Right ventricle myocardium inferior (tissue), 1 donor: Measurements from ENCODE around the gene SMARCA4. TPM values are rescaled to one million over a fixed set of nuclear protein-coding genes. Genes with fewer than 3 reads are reported as not detected.
"Not testable (repeated sequence)": the region's sequence is repeated elsewhere in the genome, so short reads cannot be mapped to it uniquely, and the experiment has no call there.

Source experiments
- ATAC-seq: fragments of 200-7000 bp; cut with Tn5 transposase; one replicate; pipeline ENCODE4 v1.9.1; 2020; ENCODE audit warnings: mild to moderate bottlenecking, moderate library complexity
- DNase-seq: peaks from one replicate; pipeline ENCODE4 v3.0.0; 2021; ENCODE audit errors: missing footprints
- intact Hi-C: fragments of 100-400 bp; cut with DNase I; formaldehyde crosslinking; loops from one replicate; pipeline ENCODE4 v1.11.0; 2022
- total RNA-seq: library from RNA; stranded (reverse); fragmentation: NEBNext Ultra II Directional; extraction: Animal tissue kit (Norgen Biotek cat#: 25700); gene quantifications from one replicate; pipeline ENCODE4 v1.2.1, GENCODE V29; 2021
- donor health status: DM: no; HTN: yes; CAD: no; lungs with severe emphysema.

SMARCA4 gene
- total RNA-seq, 1 donor from 2014 or later, result 33.8 TPM

DNA sequence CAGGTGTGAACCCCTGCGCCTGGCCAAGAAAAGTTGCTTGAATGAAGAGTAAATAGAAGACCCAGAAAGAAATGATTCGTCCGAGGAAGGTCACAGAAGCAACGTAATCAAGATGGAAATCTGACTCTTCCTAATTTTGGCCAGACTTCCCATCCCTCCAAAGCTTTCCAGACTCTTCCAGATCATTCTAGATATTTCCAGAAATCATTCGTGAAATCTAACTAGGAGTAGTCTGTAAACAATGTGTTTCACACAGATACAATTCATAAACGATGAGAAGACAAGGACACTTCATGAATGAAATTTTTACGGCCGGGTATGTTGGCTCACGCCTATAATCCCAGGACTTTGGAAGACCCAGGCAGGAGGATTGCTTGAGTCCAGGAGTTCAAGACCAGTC lies 119.2 kb downstream of the SMARCA4 start:
- DNase-seq (no peak), ATAC-seq (no peak)
- intact Hi-C loops, result no loop called here

DNA sequence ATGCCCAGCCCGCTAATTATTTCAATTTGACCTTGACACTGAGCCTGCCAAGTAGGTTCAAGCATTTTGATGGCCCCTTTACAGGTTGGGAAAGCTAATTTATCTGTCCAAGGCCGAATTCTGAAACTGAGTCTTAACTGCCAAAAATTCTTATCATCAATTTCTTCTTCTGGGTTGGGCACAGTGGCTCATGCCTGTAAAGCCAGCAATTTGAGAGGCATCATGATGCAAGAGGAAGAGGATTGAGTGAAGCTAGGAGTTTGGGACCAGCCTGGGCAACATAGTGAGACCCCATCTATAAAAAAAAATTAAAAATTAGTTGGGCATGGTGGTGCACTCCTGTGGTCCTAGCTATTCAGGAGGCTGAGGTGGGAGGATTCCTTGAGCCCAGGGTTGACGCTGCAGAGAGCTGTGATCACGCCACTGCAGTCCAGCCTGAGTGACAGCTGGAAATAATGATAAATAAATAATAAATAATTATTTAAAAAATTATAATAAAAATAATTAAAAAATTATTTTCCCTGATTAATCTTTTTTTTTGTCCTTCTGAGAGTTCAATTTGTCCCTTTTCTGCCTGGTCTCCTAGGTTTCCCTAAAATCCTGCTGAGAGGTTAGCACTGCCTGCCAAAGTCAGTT lies 127.2 kb downstream of the SMARCA4 start:
- no peak for DNase-seq
- ATAC-seq, result no peak
- intact Hi-C loops, result loop anchor here (5.0 kb wide), 1 partner anchor 51 kb away; no protein-coding TSS in a partner anchor

DNA sequence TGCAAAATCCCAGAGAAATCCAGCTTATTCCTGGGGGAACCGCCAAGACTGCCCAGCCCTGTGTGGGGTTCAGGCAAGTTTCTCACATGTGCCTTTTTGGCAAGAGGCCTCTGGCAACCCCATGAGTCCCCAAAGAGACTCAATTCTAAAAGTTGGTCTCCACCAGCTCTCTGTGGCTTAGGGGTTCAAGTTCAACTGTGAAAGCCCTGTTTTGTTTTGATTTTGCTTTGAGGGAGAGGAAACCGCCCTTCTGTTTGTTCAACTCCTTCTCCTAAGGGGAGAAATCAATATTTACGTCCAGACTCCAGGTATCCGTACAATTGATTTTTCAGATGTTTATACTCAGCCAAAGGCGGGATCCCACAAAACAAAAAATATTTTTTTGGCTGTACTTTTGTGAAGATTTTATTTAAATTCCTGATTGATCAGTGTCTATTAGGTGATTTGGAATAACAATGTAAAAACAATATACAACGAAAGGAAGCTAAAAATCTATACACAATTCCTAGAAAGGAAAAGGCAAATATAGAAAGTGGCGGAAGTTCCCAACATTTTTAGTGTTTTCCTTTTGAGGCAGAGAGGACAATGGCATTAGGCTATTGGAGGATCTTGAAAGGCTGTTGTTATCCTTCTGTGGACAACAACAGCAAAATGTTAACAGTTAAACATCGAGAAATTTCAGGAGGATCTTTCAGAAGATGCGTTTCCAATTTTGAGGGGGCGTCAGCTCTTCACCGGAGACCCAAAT lies 127.8 kb downstream of the SMARCA4 start:
- DNase-seq (no peak), ATAC-seq (peak; percentile 15)
- intact Hi-C loops, result loop anchor here (5.0 kb wide), 1 partner anchor 51 kb away; no protein-coding TSS in a partner anchor

DNA sequence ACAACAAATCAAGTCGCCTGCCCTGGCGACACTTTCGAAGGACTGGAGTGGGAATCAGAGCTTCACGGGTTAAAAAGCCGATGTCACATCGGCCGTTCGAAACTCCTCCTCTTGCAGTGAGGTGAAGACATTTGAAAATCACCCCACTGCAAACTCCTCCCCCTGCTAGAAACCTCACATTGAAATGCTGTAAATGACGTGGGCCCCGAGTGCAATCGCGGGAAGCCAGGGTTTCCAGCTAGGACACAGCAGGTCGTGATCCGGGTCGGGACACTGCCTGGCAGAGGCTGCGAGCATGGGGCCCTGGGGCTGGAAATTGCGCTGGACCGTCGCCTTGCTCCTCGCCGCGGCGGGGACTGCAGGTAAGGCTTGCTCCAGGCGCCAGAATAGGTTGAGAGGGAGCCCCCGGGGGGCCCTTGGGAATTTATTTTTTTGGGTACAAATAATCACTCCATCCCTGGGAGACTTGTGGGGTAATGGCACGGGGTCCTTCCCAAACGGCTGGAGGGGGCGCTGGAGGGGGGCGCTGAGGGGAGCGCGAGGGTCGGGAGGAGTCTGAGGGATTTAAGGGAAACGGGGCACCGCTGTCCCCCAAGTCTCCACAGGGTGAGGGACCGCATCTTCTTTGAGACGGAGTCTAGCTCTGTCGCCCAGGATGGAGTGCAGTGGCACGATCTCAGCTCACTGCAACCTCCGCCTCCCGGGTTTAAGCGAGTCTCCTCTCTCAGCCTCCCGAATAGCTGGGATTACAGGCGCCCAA lies 128.6 kb downstream of the SMARCA4 start, which contains the start of gene LDLR:
Gene LDLR, plus strand, starts transcription at position 210 of the 760 bp plus-strand sequence. Its CDS starts 86 bp downstream, at position 296.
- intact Hi-C loops, result loop anchor here (5.0 kb wide), 2 partner anchors 43 to 52 kb away; no protein-coding TSS in a partner anchor
- peak; percentile 90 for DNase-seq
- ATAC-seq, result peak; percentile 57

DNA sequence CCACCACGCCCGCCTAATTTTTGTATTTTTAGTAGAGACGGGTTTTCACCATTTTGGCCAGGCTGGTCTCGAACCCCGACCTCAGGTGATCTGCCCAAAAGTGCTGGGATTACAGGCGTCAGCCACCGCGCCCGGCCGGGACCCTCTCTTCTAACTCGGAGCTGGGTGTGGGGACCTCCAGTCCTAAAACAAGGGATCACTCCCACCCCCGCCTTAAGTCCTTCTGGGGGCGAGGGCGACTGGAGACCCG lies 129.1 kb downstream of the SMARCA4 start:
- intact Hi-C loops, result loop anchor here (5.0 kb wide), 1 partner anchor 42 kb away; no protein-coding TSS in a partner anchor
- not testable (repeated sequence) for ATAC-seq, DNase-seq

DNA sequence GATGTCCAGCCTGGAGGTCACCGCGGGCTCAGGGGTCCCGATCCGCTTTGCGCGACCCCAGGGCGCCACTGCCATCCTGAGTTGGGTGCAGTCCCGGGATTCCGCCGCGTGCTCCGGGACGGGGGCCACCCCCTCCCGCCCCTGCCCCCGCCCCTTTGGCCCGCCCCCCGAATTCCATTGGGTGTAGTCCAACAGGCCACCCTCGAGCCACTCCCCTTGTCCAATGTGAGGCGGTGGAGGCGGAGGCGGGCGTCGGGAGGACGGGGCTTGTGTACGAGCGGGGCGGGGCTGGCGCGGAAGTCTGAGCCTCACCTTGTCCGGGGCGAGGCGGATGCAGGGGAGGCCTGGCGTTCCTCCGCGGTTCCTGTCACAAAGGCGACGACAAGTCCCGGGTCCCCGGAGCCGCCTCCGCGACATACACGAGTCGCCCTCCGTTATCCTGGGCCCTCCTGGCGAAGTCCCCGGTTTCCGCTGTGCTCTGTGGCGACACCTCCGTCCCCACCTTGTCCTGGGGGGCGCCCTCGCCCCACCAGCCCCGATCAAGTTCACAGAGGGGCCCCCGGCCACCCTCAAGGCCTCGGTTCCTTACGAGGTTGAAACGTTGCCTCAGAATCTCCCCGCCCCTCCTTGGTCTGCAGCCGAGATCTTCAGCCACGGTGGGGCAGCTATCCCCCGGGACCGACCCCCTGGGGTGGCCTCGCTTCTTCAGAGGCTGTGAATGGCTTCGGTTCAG lies 129.6 kb downstream of the SMARCA4 start:
- ATAC-seq (peak; percentile 93), DNase-seq (peak; percentile 100)
- intact Hi-C loops, result loop anchor here (5.0 kb wide), 1 partner anchor 42 kb away; no protein-coding TSS in a partner anchor

DNA sequence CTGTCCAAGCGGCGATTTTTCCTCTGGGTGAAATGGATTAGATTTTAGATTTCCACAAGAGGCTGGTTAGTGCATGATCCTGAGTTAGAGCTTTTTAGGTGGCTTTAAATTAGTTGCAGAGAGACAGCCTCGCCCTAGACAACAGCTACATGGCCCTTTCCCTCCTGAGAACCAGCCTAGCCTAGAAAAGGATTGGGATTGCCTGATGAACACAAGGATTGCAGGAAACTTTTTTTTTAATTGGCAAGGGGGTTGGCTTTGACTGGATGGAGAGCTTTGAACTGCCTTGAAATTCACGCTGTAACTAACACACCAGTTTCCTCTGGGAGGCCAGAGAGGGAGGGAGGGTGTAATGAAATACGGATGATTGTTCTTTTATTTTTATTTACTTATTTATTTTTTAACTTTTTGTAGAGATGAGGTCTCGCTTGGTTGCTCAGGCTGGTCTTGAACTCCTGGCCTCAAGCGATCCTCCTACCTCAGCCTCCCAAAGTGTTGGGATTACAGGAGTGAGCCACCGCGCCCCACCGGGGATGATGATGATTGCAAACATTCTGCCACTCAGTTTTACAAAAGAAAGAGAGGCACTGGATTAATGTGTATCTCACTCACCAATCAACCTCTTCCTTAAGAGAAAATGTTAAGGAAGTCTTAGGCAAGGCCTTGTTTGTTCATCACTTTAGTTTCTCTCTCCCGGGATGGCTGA lies 130.3 kb downstream of the SMARCA4 start:
- no peak for ATAC-seq
- DNase-seq, result no peak
- intact Hi-C loops, result loop anchor here (5.0 kb wide), 1 partner anchor 41 kb away; no protein-coding TSS in a partner anchor

DNA sequence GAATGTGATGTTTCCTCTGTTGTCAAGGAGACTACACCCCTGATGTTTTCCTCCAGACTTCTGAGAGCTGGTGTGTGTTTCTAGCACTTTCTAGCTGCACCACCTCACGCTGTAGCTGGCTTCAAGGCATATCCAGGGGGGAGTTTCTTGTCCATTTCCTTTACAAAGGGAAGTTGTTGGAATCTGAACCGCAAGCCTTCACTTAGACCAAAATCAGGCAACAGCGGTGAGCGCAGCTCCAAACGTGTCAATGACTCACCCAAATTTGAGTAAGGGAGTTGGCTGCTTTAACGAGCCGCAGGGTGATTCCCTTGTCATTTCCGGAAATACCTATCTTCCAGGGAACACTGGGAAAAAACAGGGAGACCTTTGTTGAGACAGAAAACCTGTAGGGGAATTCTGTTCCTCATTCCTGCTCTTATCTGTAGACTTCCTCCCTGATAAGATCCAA lies 130.9 kb downstream of the SMARCA4 start:
- intact Hi-C loops, result loop anchor here (5.0 kb wide), 1 partner anchor 41 kb away; no protein-coding TSS in a partner anchor
- DNase-seq (peak; percentile 64), ATAC-seq (no peak)

DNA sequence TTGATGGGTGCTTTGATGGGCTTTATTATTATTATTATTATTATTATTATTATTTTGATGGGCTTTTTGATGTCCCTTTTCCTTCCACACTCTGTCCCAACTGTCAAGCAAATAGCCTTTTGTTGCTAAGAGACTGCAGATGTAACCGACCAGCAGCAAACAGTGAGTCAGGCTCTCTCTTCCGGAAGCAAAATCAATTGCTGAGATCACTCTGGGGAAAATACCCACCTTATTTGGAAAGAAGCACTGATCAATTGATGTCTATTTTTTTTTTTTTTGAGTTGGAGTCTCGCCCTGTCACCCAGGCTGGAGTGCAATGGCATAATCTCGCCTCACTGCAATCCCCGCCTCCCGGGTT lies 131.3 kb downstream of the SMARCA4 start:
- intact Hi-C loops, result loop anchor here (5.0 kb wide), 1 partner anchor 40 kb away; no protein-coding TSS in a partner anchor
- DNase-seq, result no peak
- ATAC-seq, result no peak

DNA sequence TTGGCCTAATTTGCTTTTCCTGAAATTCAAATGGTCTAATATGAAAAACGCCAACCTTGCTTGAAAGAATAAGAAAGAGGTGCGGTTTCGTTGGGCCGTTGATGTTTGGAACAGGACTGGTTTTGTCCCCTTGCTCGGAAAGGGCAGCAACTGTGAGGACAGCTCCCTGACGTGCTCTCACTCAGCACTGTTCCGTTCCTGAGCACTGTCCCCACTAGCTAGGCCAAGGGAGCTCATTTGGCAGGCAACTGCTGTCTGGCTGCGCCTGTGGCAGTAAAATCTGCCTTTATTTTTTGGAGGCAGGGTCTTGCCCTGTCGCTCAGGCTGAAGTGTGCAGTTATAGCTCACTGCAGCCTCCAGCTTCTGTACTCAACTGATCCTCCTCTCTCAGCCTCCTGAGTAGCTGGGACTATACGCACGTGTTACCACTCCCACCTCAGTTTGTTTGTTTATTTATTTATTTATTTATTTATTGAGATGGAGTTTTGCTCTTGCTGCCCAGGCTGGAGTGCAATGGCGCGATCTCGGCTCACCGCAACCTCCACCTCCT lies 132.9 kb downstream of the SMARCA4 start:
- ATAC-seq, result no peak
- peak; percentile 14 for DNase-seq
- intact Hi-C loops, result loop anchor here (5.0 kb wide), 1 partner anchor 39 kb away; no protein-coding TSS in a partner anchor

DNA sequence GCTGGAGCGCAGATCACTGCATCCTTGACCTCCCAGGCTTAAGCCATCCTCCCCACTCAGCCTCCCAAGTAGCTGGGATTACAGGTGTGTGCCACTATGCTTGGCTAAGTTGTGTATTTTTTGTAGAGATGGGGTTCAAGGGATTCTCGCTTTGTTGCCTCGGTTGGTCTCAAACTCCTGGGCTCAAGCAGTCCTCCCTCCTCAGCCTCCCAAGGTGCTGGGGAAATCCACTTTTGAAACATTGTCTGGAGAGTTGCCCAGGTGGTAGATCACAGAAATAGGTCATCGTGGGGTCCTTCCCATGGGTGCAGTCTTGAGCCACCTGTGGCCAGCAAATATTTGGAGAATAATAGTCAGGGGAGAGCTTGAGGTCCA lies 133.7 kb downstream of the SMARCA4 start:
- intact Hi-C loops, result loop anchor here (5.0 kb wide), 1 partner anchor 38 kb away; no protein-coding TSS in a partner anchor
- ATAC-seq, result no peak
- no peak for DNase-seq

DNA sequence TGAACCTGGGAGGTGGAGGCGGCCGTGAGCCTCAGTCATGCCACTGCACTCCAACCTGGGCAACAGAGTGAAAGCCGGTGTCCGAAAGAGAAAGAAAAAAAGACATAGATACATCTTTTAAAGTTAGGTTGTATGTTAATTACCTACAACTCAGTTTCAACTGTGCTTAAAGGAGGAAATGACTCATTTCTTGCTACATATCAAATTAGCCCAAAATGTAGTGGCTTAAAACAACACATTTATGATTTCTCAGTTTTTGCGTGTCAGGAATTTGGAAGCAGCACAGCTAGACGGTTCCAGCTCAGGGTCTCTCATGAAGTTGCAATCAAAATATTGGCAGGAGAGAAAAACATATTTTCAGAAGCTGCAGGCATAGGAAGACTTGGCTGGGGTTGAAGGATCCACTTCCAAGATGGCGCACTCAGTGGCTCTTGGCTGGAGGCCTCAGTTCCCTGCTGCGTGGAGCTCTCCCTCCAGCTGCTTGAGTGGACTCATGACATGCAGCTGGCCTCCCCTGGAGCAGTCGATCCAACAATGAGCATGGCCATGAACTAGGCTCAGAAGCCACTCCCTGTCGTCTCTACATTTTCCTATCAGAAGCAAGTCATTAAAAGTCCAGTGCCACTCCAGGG lies 135.5 kb downstream of the SMARCA4 start:
- ATAC-seq, result peak; percentile 87
- DNase-seq, result peak; percentile 78

DNA sequence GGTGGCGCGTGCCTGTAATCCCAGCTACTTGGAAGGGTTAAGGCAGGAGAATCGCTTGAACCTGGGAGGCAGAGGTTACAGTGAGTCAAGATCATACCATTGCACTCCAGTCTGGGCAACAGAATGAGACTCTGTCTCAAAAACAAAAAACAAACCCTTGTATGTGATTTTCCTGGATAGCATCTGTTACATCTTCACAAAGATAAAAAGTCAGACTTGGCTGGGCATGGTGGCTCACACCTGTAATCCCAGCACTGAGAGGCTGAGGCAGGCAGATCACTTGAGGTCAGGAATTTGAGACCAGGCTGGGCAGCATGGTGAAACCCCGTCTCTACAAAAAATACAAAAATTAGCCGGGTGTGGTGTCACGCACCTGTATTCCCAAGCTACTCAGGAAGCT lies 136.5 kb downstream of the SMARCA4 start:
- intact Hi-C loops, ATAC-seq, DNase-seq: not testable (repeated sequence)

More for the DNA sequence above, 135.5 kb downstream of the SMARCA4 start:
- intact Hi-C loops, result no loop called here

DNA sequence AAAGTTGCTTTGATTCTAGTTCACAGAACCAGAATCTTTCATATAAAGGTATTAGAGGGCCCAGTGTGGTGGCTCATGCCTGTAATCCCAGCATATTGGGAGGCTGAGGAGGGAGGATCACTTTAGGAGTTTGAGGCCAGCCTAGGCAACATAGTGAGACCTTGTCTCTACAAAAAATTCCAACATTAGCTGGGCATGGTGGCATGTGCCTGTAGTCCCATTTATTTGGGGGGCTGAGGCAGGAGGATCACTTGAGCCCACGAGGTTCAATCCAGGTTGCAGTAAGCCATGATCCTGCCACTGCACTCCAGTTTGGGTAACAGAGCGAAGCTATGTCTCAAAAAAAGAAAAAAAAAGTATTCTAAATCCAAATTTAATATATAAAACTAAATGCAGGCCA lies 137.5 kb downstream of the SMARCA4 start:
- DNase-seq (no peak), ATAC-seq (no peak)
- intact Hi-C loops, result no loop called here

DNA sequence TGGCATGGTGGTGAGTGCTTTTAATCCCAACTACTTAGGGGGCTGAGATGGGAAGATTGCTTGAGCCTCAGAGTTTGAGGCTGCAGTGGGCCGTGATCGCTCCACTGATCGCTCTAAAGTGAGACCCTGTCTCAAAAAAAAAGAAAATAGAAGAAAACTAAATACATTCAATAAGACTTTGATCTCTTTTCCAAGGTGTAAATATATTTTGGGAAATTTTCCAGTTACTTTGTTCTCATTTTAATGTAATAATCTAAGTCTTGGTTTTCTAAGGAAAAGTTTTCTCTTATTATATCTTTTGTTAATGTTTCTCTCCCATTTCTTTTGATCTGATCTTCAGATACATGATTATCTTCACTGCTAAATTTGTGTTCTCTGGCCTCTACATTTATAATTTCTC lies 138.0 kb downstream of the SMARCA4 start:
- intact Hi-C loops, result no loop called here

DNA sequence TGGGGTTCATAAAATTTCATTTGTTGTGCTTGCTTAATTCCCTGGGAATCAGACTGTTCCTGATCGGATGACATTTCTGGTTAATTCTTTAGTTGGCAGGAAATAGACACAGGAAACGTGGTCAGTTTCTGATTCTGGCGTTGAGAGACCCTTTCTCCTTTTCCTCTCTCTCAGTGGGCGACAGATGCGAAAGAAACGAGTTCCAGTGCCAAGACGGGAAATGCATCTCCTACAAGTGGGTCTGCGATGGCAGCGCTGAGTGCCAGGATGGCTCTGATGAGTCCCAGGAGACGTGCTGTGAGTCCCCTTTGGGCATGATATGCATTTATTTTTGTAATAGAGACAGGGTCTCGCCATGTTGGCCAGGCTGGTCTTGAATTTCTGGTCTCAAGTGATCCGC lies 139.2 kb downstream of the SMARCA4 start:
- intact Hi-C loops, result no loop called here
- ATAC-seq (no peak), DNase-seq (no peak)

More for the DNA sequence above, 138.0 kb downstream of the SMARCA4 start:
- ATAC-seq (no peak), DNase-seq (no peak)

DNA sequence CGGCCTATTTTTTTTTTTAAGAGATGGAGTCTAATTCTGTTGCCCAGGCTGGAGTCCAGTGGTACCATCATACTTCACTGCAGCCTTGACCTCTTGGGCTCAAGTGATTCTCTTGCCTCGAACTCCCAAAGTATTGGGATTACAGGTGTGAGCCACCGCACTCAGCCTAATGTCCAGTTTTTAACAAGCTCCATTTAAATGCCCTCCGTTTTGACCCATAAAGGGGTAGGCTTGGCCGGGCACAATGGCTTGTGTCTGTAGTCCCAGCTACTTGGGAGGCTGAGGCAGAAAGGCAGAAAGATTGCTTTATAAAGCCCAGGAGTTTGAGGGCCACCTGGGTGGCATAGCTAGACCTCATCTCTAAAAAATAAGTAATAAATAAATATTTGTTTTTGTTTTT lies 140.2 kb downstream of the SMARCA4 start:
- no peak for ATAC-seq

More for the DNA sequence above, 140.2 kb downstream of the SMARCA4 start:
- no peak for DNase-seq
- intact Hi-C loops, result no loop called here
